Endothelial cell of umbilical vein (primary cell): ENCODE measurements around the gene KIF26B. TPM values are rescaled to one million over a fixed set of nuclear protein-coding genes. Genes with fewer than 3 reads are reported as not detected.

Experiments
- BruUV-seq: library from RNA; stranded (reverse); fragments of 400-500 nt; replicated peaks from 2 replicates; lab custom pipeline; 2021; lab: Mats Ljungman, UMichigan
- CTCF ChIA-PET: fragments of 300-600, 350-600 bp; sonication (Branson Sonifier 250); formaldehyde crosslinking; loops from one replicate; lab custom pipeline; 2021; ENCODE audit warnings: antibody characterized with exemption, inconsistent platforms; lab: Charles Lee
- POLR2A ChIA-PET: fragments of 300-600, 350-600 bp; sonication (Branson Sonifier 250); formaldehyde crosslinking; loops from one replicate; lab custom pipeline; 2021; ENCODE audit warnings: antibody characterized with exemption, inconsistent platforms; lab: Charles Lee
- DNase-seq: peaks from one replicate; pipeline ENCODE4 v3.0.0-alpha.2; 2011; ENCODE audit warnings: low read depth, low spot score
- FAIRE-seq: peaks from 2 replicates; lab custom pipeline; 2011; peaks lifted over from hg19 to GRCh38; lab: Jason Lieb, UNC
- H2AFZ ChIP-seq: 2 replicates; pipeline ENCODE4 v1.6.0; 2012; ENCODE audit warnings: low read depth, low read length, control low read depth, inconsistent platforms
- H3K27ac ChIP-seq: 2 replicates; pipeline ENCODE4 v1.5.1; 2011; ENCODE audit warnings: low read depth, mild to moderate bottlenecking, control low read depth, low read length, moderate library complexity; ENCODE audit not compliant: insufficient read depth
- H3K27me3 ChIP-seq, 2 experiments: 2 replicates each; pipeline versions ENCODE4 v1.6.0 to v1.6.1; 2011; ENCODE audit warnings: low read length in 2 of 2, mixed read lengths in 1 of 2; ENCODE audit not compliant: control insufficient read depth in 2 of 2, insufficient read depth in 2 of 2
- H3K36me3 ChIP-seq, 2 experiments: 2 replicates in 1 of 2; 3 replicates in 1 of 2; pipeline ENCODE4 v1.5.1; 2011; ENCODE audit warnings: low read length in 2 of 2, mild to moderate bottlenecking in 1 of 2, moderate library complexity in 1 of 2; ENCODE audit not compliant: control insufficient read depth in 2 of 2, insufficient read depth in 2 of 2; ENCODE audit errors: extremely low read depth in 1 of 2
- H3K4me1 ChIP-seq: 3 replicates; pipeline ENCODE4 v1.5.1; 2011; ENCODE audit warnings: mild to moderate bottlenecking, low read length; ENCODE audit not compliant: control insufficient read depth, insufficient read depth; ENCODE audit errors: extremely low read depth
- H3K4me2 ChIP-seq: 2 replicates; pipeline ENCODE4 v1.6.1; 2011; ENCODE audit warnings: low read length, control low read depth, mixed read lengths; ENCODE audit not compliant: insufficient read depth
- H3K4me3 ChIP-seq, 3 experiments: fragments of 200-600 bp in 1 of 3; sonication (generic), shearing (Covaris generic) in 1 of 3; replicated peaks in 1 of 3; 2 replicates each; pipeline ENCODE4 v1.5.1; 2011 to 2016; ENCODE audit warnings: control low read depth in 3 of 3, low read length in 3 of 3, mild to moderate bottlenecking in 2 of 3, inconsistent platforms in 1 of 3, low read depth in 1 of 3, moderate library complexity in 1 of 3; ENCODE audit not compliant: insufficient read depth in 1 of 3
- H3K79me2 ChIP-seq: 2 replicates; pipeline ENCODE4 v1.6.0; 2012; ENCODE audit warnings: low read length, inconsistent platforms; ENCODE audit not compliant: control insufficient read depth, insufficient read depth
- H3K9ac ChIP-seq: replicated peaks from 2 replicates; pipeline ENCODE3; 2011; ENCODE audit warnings: low read length, control low read depth; ENCODE audit not compliant: insufficient read depth; ENCODE audit errors: extremely low read depth
- H3K9me1 ChIP-seq: replicated peaks from 3 replicates; pipeline ENCODE4 v1.6.0; 2011; ENCODE audit warnings: mild to moderate bottlenecking, low read length; ENCODE audit not compliant: control insufficient read depth, insufficient read depth; ENCODE audit errors: extremely low read depth
- H3K9me3 ChIP-seq: replicated peaks from 2 replicates; pipeline ENCODE4 v1.5.1; 2012; ENCODE audit warnings: low read length, inconsistent platforms; ENCODE audit not compliant: control insufficient read depth, insufficient read depth
- H4K20me1 ChIP-seq: replicated peaks from 2 replicates; pipeline ENCODE3; 2011; ENCODE audit warnings: mild to moderate bottlenecking, low read length; ENCODE audit not compliant: control insufficient read depth, insufficient read depth; ENCODE audit errors: extremely low read depth
- EZH2 ChIP-seq: IDR thresholded peaks from 2 replicates; pipeline ENCODE4 v1.6.1; 2012; ENCODE audit warnings: borderline replicate concordance, low read depth, mild to moderate bottlenecking, moderate library complexity, low read length, inconsistent platforms; ENCODE audit not compliant: severe bottlenecking
- FOS ChIP-seq: IDR thresholded peaks from 2 replicates; pipeline ENCODE4 v1.6.1; 2011; ENCODE audit warnings: mild to moderate bottlenecking, low read length, moderate library complexity, borderline replicate concordance; ENCODE audit not compliant: insufficient read depth
- GATA2 ChIP-seq: IDR thresholded peaks from 2 replicates; pipeline ENCODE4 v1.7.0; 2011; ENCODE audit warnings: low read depth, mild to moderate bottlenecking, moderate library complexity, mixed read lengths, low read length; ENCODE audit not compliant: insufficient read length, insufficient read depth
- MYC ChIP-seq: IDR thresholded peaks from one replicate; pipeline ENCODE4 v1.6.1; 2011; ENCODE audit warnings: mild to moderate bottlenecking, low read depth, low read length
- POLR2AphosphoS5 ChIP-seq: IDR thresholded peaks from 2 replicates; pipeline ENCODE4 v1.6.1; 2012; ENCODE audit warnings: low read depth, mild to moderate bottlenecking, control low read depth, low read length, moderate library complexity; ENCODE audit not compliant: insufficient read depth
- dilution Hi-C: fragments of 300-500 bp; cut with MboI; formaldehyde crosslinking; loops from one replicate; pipeline ENCODE4 v1.15.0; 2019; ENCODE audit warnings: low sequenced_read_pairs; ENCODE audit not compliant: extremely low pct_ligation_motif_present
- intact Hi-C: fragments of 100-400 bp; cut with micrococcal nuclease; formaldehyde crosslinking; loops from one replicate; pipeline ENCODE4 v1.10.0; 2022
- polyA plus RNA-seq, 4 experiments: library from polyadenylated mRNA; depleted of rRNA in 3 of 4; stranded (reverse) in 3 of 4; unstranded in 1 of 4; fragments of >200 nt; gene quantifications; 2 replicates each; pipeline versions ENCODE4 v1.2.1 to v1.2.3, GENCODE V29; 2011 to 2012; ENCODE audit warnings: missing spikeins in 1 of 4
- total RNA-seq: library from RNA; stranded (reverse); gene quantifications from 2 replicates; pipeline ENCODE4 v1.2.3, GENCODE V29; 2021
- TF ChIP-seq, protein P1 (sequence below), 2 donors: IDR thresholded peaks; 1 replicate in 1 of 2; 2 replicates in 1 of 2; pipeline ENCODE4 v1.5.1; 2011; ENCODE audit warnings: low read length in 2 of 2, mild to moderate bottlenecking in 2 of 2, moderate library complexity in 2 of 2, control low read depth in 1 of 2, inconsistent platforms in 1 of 2, low read depth in 1 of 2; ENCODE audit not compliant: insufficient read depth in 1 of 2; ENCODE audit errors: extremely low read depth in 1 of 2

Gene KIF26B
- total and polyA plus RNA-seq, 2 donors (not counting 3 experiments of a cell fraction or from before 2014, with no cell fraction given) = 0.04 to 0.49 TPM

DNA sequence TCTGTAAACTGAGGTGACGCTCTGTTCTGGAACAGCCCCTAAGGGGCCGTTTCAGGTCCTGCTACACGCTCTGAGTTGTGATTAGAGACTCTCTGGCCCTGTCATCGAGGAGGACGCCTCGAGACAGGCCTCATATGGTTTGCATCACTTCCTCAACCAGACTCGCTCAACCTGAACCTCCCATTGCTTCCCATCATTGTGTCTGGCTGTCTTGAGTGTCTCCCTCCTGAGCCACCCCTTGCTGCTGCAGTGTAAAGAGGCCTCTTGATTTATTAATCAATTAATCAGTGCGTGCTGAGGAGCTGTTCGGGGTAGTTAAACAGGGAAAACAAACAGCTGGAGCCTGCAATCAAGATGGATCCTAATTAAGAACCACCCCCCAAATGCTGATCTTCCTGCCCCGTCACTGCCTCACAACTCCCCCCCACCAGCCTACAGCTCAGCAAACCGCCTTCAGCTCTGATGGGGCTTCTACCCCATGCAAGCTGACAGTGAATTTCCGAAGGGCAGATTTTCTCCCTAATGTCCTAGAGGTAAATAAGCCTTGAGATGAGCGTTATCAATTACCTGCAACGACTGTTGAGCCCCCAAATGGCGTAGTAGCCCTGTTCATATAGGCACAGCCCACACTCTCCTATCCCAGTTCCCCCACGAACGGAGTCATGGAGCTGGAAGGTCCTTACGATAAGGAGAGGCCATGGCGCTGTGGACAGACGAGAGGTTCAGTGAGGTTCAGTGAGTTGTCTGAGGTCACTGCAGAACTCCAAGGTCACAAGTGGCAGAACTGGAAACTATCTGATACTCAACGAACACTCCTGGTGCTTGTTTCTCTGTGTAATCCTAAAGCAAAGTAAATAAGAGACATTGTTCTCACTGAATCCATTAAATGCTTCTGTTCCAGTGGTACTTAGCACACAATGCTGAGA lies 210.6 kb downstream of the KIF26B start:
- FAIRE-seq (no peak), DNase-seq (no peak)
- H3K27ac ChIP-seq = no peak overlapping the region
- ChIA-PET CTCF (no interaction called here), POLR2A (no interaction called here)
- H3K4me1 ChIP-seq = no peaks in the 10 kb centered on the region
- no peaks in the 10 kb centered on the region for H3K9me1 ChIP-seq
- no peak overlapping the region for H3K4me3 ChIP-seq
- no peaks in the 10 kb centered on the region for H3K36me3 ChIP-seq
- dilution Hi-C loops (no loop called here), intact Hi-C loops (no loop called here)
- no peaks in the 10 kb centered on the region for H3K79me2 ChIP-seq
- H3K9ac ChIP-seq = no peak overlapping the region
- H3K4me2 ChIP-seq = no peak overlapping the region
- no peaks in the 10 kb centered on the region for H3K27me3 ChIP-seq
- no peak for TF ChIP-seq FOS
- H3K9me3 ChIP-seq = no peaks in the 10 kb centered on the region
- BruUV-seq = no TSS peak
- H4K20me1 ChIP-seq = no peaks in the 10 kb centered on the region
- no peak overlapping the region for H2AFZ ChIP-seq

DNA sequence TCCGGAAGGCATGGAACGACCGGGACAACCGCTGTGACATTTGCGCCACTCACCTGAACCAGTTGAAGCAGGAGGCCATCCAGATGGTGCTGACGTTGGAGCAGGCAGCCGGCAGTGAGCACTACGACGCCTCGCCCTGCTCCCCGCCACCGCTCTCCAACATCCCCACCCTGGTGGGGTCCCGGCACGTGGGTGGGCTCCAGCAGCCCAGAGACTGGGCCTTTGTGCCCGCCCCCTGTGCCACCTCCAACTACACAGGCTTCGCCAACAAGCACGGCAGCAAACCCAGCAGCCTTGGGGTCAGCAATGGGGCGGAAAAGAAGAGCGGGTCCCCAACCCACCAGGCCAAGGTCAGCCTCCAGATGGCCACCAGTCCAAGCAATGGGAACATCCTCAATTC lies 212.1 kb downstream of the KIF26B start:
- POLR2A ChIA-PET = no interaction called here
- Histone ChIP-seq H3K27me3 (no peaks in the 10 kb centered on the region), H3K36me3 (no peaks in the 10 kb centered on the region), H3K4me1 (no peaks in the 10 kb centered on the region), H3K4me3 (no peak overlapping the region), H3K9me3 (no peaks in the 10 kb centered on the region), H4K20me1 (no peaks in the 10 kb centered on the region), H3K4me2 (no peak overlapping the region), H3K27ac (no peak overlapping the region), H3K9ac (no peak overlapping the region), H2AFZ (no peak overlapping the region), H3K79me2 (no peaks in the 10 kb centered on the region), H3K9me1 (no peaks in the 10 kb centered on the region)
- CTCF ChIA-PET = no interaction called here
- DNase-seq = no peak
- BruUV-seq = no TSS peak
- intact Hi-C loops (no loop called here), dilution Hi-C loops (no loop called here)
- FAIRE-seq = no peak
- TF ChIP-seq FOS (no peak), GATA2 (no peak), POLR2AphosphoS5 (no peak), MYC (no peak), EZH2 (no peak)
- TF ChIP-seq, protein P1, sequence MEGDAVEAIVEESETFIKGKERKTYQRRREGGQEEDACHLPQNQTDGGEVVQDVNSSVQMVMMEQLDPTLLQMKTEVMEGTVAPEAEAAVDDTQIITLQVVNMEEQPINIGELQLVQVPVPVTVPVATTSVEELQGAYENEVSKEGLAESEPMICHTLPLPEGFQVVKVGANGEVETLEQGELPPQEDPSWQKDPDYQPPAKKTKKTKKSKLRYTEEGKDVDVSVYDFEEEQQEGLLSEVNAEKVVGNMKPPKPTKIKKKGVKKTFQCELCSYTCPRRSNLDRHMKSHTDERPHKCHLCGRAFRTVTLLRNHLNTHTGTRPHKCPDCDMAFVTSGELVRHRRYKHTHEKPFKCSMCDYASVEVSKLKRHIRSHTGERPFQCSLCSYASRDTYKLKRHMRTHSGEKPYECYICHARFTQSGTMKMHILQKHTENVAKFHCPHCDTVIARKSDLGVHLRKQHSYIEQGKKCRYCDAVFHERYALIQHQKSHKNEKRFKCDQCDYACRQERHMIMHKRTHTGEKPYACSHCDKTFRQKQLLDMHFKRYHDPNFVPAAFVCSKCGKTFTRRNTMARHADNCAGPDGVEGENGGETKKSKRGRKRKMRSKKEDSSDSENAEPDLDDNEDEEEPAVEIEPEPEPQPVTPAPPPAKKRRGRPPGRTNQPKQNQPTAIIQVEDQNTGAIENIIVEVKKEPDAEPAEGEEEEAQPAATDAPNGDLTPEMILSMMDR (IDR thresholded peaks at IDR 0.05; ENCODE audit: extremely low read depth in 1 of 2, insufficient read depth in 1 of 2, low read depth in 1 of 2, low read length in 2 of 2) = no peak
